Naive thymus-derived CD4-positive, alpha-beta T cell (primary cell): Measurements from ENCODE around the gene MRLN. TPM values are rescaled to one million over a fixed set of nuclear protein-coding genes. Genes with fewer than 3 reads are reported as not detected.
"Not testable (repeated sequence)": the region's sequence is repeated elsewhere in the genome, so short reads cannot be mapped to it uniquely, and the experiment has no call there.

Experiments used
- ATAC-seq: fragments of 150-1000 bp; cut with Tn5 transposase; 2 replicates; pipeline ENCODE4 v1.10.0; 2021; ENCODE audit warnings: mild to moderate bottlenecking, moderate library complexity
- CTCF ChIA-PET: fragments of 350-600 bp; sonication (Branson Sonifier 250); formaldehyde crosslinking; loops from one replicate; lab custom pipeline; 2021; ENCODE audit warnings: antibody characterized with exemption; lab: Charles Lee
- POLR2A ChIA-PET: fragments of 350-600 bp; sonication (Branson Sonifier 250); formaldehyde crosslinking; loops from one replicate; lab custom pipeline; 2021; ENCODE audit warnings: antibody characterized with exemption, inconsistent platforms; lab: Charles Lee
- DNase-seq, 9 donors: peaks; one replicate each; pipeline versions ENCODE4 v3.0.0 to v3.0.0-alpha.2; 2020 to 2022; ENCODE audit warnings: mixed read lengths in 1 of 9
- H3K27ac ChIP-seq: one replicate; pipeline ENCODE4 v1.7.0; 2013; ENCODE audit warnings: mild to moderate bottlenecking, low read depth, low read length, moderate library complexity
- H3K27me3 ChIP-seq, 2 donors: one replicate each; pipeline ENCODE4 v1.7.0; 2013; ENCODE audit warnings: low read length in 2 of 2, mild to moderate bottlenecking in 2 of 2, moderate library complexity in 2 of 2; ENCODE audit not compliant: control insufficient read depth in 2 of 2, insufficient read depth in 2 of 2
- H3K36me3 ChIP-seq, 3 experiments: 1 replicate in 2 of 3; 2 replicates in 1 of 3; pipeline ENCODE4 v1.7.0; 2013; ENCODE audit warnings: low read length in 3 of 3, mild to moderate bottlenecking in 3 of 3, moderate library complexity in 1 of 3; ENCODE audit not compliant: insufficient read depth in 3 of 3, control insufficient read depth in 2 of 3
- H3K4me1 ChIP-seq, 2 donors: one replicate each; pipeline ENCODE4 v1.7.0; 2013; ENCODE audit warnings: low read length in 2 of 2, mild to moderate bottlenecking in 2 of 2, moderate library complexity in 1 of 2; ENCODE audit not compliant: control insufficient read depth in 2 of 2, insufficient read depth in 2 of 2
- H3K4me3 ChIP-seq: 2 replicates; pipeline ENCODE4 v1.7.0; 2013; ENCODE audit warnings: mild to moderate bottlenecking, low read length
- H3K9me3 ChIP-seq, 3 experiments: 1 replicate in 2 of 3; 2 replicates in 1 of 3; pipeline ENCODE4 v1.7.0; 2013; ENCODE audit warnings: low read length in 3 of 3; ENCODE audit not compliant: control insufficient read depth in 2 of 3
- H3K27ac Mint-ChIP-seq, 9 donors: one replicate each; pipeline ENCODE4 v1.8.0; 2020 to 2022; ENCODE audit warnings: mixed read lengths in 9 of 9, mild to moderate bottlenecking in 8 of 9, moderate library complexity in 5 of 9, inconsistent platforms in 2 of 9
- H3K27me3 Mint-ChIP-seq, 5 donors: one replicate each; pipeline ENCODE4 v1.8.0; 2021 to 2022; ENCODE audit warnings: mixed read lengths in 5 of 5, mild to moderate bottlenecking in 1 of 5
- H3K36me3 Mint-ChIP-seq, 5 donors: one replicate each; pipeline ENCODE4 v1.8.0; 2020 to 2022; ENCODE audit warnings: mixed read lengths in 5 of 5, mild to moderate bottlenecking in 3 of 5, inconsistent platforms in 1 of 5
- H3K4me1 Mint-ChIP-seq, 7 donors: one replicate each; pipeline ENCODE4 v1.8.0; 2020 to 2022; ENCODE audit warnings: mixed read lengths in 7 of 7, mild to moderate bottlenecking in 3 of 7, inconsistent platforms in 1 of 7
- H3K4me3 Mint-ChIP-seq, 10 donors: one replicate each; pipeline ENCODE4 v1.8.0; 2020 to 2022; ENCODE audit warnings: mild to moderate bottlenecking in 10 of 10, mixed read lengths in 10 of 10, moderate library complexity in 6 of 10, inconsistent platforms in 2 of 10
- H3K9me3 Mint-ChIP-seq, 11 donors: one replicate each; pipeline ENCODE4 v1.8.0; 2020 to 2022; ENCODE audit warnings: mixed read lengths in 11 of 11, mild to moderate bottlenecking in 4 of 11, inconsistent platforms in 1 of 11, moderate library complexity in 1 of 11
- intact Hi-C, 2 donors: fragments of 100-400 bp; cut with micrococcal nuclease; formaldehyde crosslinking; loops; one replicate each; pipeline ENCODE4 v1.15.1; 2023
- polyA plus RNA-seq, 2 donors: library from polyadenylated mRNA; unstranded; fragments of 300-500 nt; fragmentation: Illumina TruSeq; gene quantifications; one replicate each; pipeline ENCODE4 v1.2.3, GENCODE V29; 2021
- total RNA-seq, 6 experiments: library from RNA in 5 of 6; stranded (reverse) in 5 of 6; gene quantifications; 1 replicate in 5 of 6; 2 replicates in 1 of 6; pipeline ENCODE4 v1.2.3 and lab custom pipeline; 2021 to 2026

MRLN gene
- total and polyA plus RNA-seq, 7 experiments from 2014 or later, result not detected

GRCh38 chr10:59736749-59737148, 16.5 kb downstream of the MRLN start:
- ChIA-PET CTCF (no interaction called here), POLR2A (no interaction called here)
- no peaks in the 10 kb centered on the region for H3K27me3 ChIP-seq
- no peaks in the 10 kb centered on the region for H3K9me3 ChIP-seq
- ATAC-seq (no peak), DNase-seq (no peak)
- intact Hi-C loops, result no loop called here
- H3K27ac ChIP-seq, result no peak overlapping the region
- H3K27me3 Mint-ChIP-seq, result peaks cover 5 to 36% (median 10%) of the 10 kb centered on the region in 5 donors
- no peak overlapping the region for H3K27ac Mint-ChIP-seq
- H3K4me1 ChIP-seq, result no peaks in the 10 kb centered on the region
- H3K36me3 ChIP-seq, result no peaks in the 10 kb centered on the region
- no peak overlapping the region for H3K4me3 ChIP-seq
- peaks cover 0 to 3% (median 0%) of the 10 kb centered on the region in 7 donors for H3K4me1 Mint-ChIP-seq
- H3K36me3 Mint-ChIP-seq, result no peaks in the 10 kb centered on the region
- no peak overlapping the region for H3K4me3 Mint-ChIP-seq
- H3K9me3 Mint-ChIP-seq, result peaks cover 0 to 3% (median 0%) of the 10 kb centered on the region in 11 donors

- ChIA-PET POLR2A (no interaction called here), CTCF (no interaction called here)
- H3K27me3 Mint-ChIP-seq, result peaks cover 5 to 36% (median 7%) of the 10 kb centered on the region in 5 donors
- Histone ChIP-seq H3K36me3 (no peaks in the 10 kb centered on the region), H3K9me3 (no peaks in the 10 kb centered on the region), H3K27ac (no peak overlapping the region), H3K4me1 (no peaks in the 10 kb centered on the region), H3K4me3 (no peak overlapping the region), H3K27me3 (no peaks in the 10 kb centered on the region)
- H3K4me3 Mint-ChIP-seq, result no peak overlapping the region
- intact Hi-C loops, result no loop called here
- ATAC-seq, result no peak
- peaks cover 0 to 3% (median 0%) of the 10 kb centered on the region in 7 donors for H3K4me1 Mint-ChIP-seq
- no peak for DNase-seq
- H3K36me3 Mint-ChIP-seq, result no peaks in the 10 kb centered on the region
- peaks cover 0 to 3% (median 0%) of the 10 kb centered on the region in 11 donors for H3K9me3 Mint-ChIP-seq
- H3K27ac Mint-ChIP-seq, result no peak overlapping the region
These were observed 18.0 kb downstream of the MRLN start for GRCh38 chr10:59735296-59735695.

- H3K4me3 ChIP-seq, result no peak overlapping the region
- ChIA-PET CTCF (no interaction called here), POLR2A (no interaction called here)
- DNase-seq (no peak), ATAC-seq (no peak)
- H3K27me3 ChIP-seq, result no peaks in the 10 kb centered on the region
- no peaks in the 10 kb centered on the region for H3K4me1 ChIP-seq
- Mint-ChIP-seq H3K4me3 (no peak overlapping the region), H3K27ac (no peak overlapping the region), H3K36me3 (no peaks in the 10 kb centered on the region), H3K27me3 (peaks cover 5 to 36% (median 7%) of the 10 kb centered on the region in 5 donors), H3K9me3 (peaks cover 0 to 3% (median 0%) of the 10 kb centered on the region in 11 donors), H3K4me1 (peaks cover 0 to 3% (median 0%) of the 10 kb centered on the region in 7 donors)
- no peak overlapping the region for H3K27ac ChIP-seq
- intact Hi-C loops, result no loop called here
- no peaks in the 10 kb centered on the region for H3K9me3 ChIP-seq
- H3K36me3 ChIP-seq, result no peaks in the 10 kb centered on the region
These were observed 19.2 kb downstream of the MRLN start for GRCh38 chr10:59734014-59734462.

- ATAC-seq, H3K27ac ChIP-seq, intact Hi-C loops, DNase-seq, POLR2A ChIA-PET, H3K27ac Mint-ChIP-seq, H3K36me3 ChIP-seq, H3K27me3 ChIP-seq, H3K4me1 ChIP-seq, H3K4me1 Mint-ChIP-seq, H3K4me3 ChIP-seq, CTCF ChIA-PET, H3K4me3 Mint-ChIP-seq, H3K9me3 Mint-ChIP-seq, H3K9me3 ChIP-seq, H3K36me3 Mint-ChIP-seq: not testable (repeated sequence)
- peaks cover 4 to 34% (median 7%) of the 10 kb centered on the region in 5 donors for H3K27me3 Mint-ChIP-seq
These were observed 19.8 kb downstream of the MRLN start for GRCh38 chr10:59733321-59734013.

- H3K4me3 Mint-ChIP-seq, POLR2A ChIA-PET, H3K36me3 Mint-ChIP-seq, H3K9me3 Mint-ChIP-seq, H3K27ac Mint-ChIP-seq, intact Hi-C loops, H3K36me3 ChIP-seq, ATAC-seq, H3K27me3 ChIP-seq, H3K9me3 ChIP-seq, H3K4me1 ChIP-seq, H3K4me3 ChIP-seq, DNase-seq, H3K4me1 Mint-ChIP-seq, H3K27ac ChIP-seq, CTCF ChIA-PET: not testable (repeated sequence)
- peaks cover 0 to 27% (median 7%) of the 10 kb centered on the region in 5 donors for H3K27me3 Mint-ChIP-seq
These were observed 20.4 kb downstream of the MRLN start for GRCh38 chr10:59732849-59733248.

GRCh38 chr10:59729167-59729566, 24.1 kb downstream of the MRLN start:
- H3K9me3 Mint-ChIP-seq, H3K9me3 ChIP-seq, H3K36me3 Mint-ChIP-seq, intact Hi-C loops, H3K27me3 Mint-ChIP-seq, ATAC-seq, H3K4me3 Mint-ChIP-seq, H3K27me3 ChIP-seq, CTCF ChIA-PET, H3K27ac ChIP-seq, H3K36me3 ChIP-seq, H3K4me1 ChIP-seq, H3K27ac Mint-ChIP-seq, H3K4me1 Mint-ChIP-seq, H3K4me3 ChIP-seq, DNase-seq: not testable (repeated sequence)
- POLR2A ChIA-PET, result interaction anchor here (0.6 kb wide), 1 partner anchor 1041 kb away, joined by 3 read pairs; no protein-coding TSS in a partner anchor
